IMR-90 (cell line): ENCODE measurements around the gene CCDC146. TPM values are rescaled to one million over a fixed set of nuclear protein-coding genes. Genes with fewer than 3 reads are reported as not detected.

Experiments
- ATAC-seq: fragments of 200-7000 bp; cut with Tn5 transposase; 2 replicates; pipeline ENCODE4 v1.9.1; 2020; ENCODE audit warnings: low read depth, mild to moderate bottlenecking, moderate library complexity
- BruUV-seq: library from RNA; stranded (reverse); fragments of 400-500 nt; replicated peaks from 2 replicates; lab custom pipeline; 2021; lab: Mats Ljungman, UMichigan
- CTCF ChIA-PET: fragments of 300-600 bp; formaldehyde crosslinking; extraction: SDS; loops from one replicate; lab custom pipeline; 2021; ENCODE audit warnings: antibody characterized with exemption; lab: Yijun Ruan, JAX
- POLR2A ChIA-PET: fragments of 300-600 bp; sonication (Branson Sonifier 250); formaldehyde crosslinking; loops from one replicate; lab custom pipeline; 2022; ENCODE audit warnings: antibody characterized with exemption; ENCODE audit not compliant: unreplicated experiment; lab: Charles Lee
- DNase-seq: peaks from one replicate; pipeline ENCODE4 v3.0.0; 2013
- H2AFZ ChIP-seq: replicated peaks from 2 replicates; pipeline ENCODE3; 2013; ENCODE audit warnings: low read length, mild to moderate bottlenecking; ENCODE audit not compliant: poor library complexity
- H2AK5ac ChIP-seq: 2 replicates; pipeline ENCODE4 v1.6.1; 2013; ENCODE audit warnings: low read depth, low read length, inconsistent platforms
- H2AK9ac ChIP-seq: replicated peaks from 2 replicates; pipeline ENCODE3; 2013; ENCODE audit warnings: mild to moderate bottlenecking, low read depth, low read length, moderate library complexity; ENCODE audit not compliant: poor library complexity
- H2BK120ac ChIP-seq: 2 replicates; pipeline ENCODE4 v1.6.1; 2013; ENCODE audit warnings: low read depth, low read length, inconsistent platforms
- H2BK15ac ChIP-seq: 3 replicates; pipeline ENCODE4 v1.6.1; 2013; ENCODE audit warnings: low read depth, low read length, inconsistent platforms
- H2BK20ac ChIP-seq: 2 replicates; pipeline ENCODE4 v1.6.1; 2013; ENCODE audit warnings: low read depth, mild to moderate bottlenecking, inconsistent platforms, low read length, moderate library complexity
- H2BK5ac ChIP-seq: 2 replicates; pipeline ENCODE4 v1.6.1; 2013; ENCODE audit warnings: mild to moderate bottlenecking, low read depth, low read length, inconsistent platforms; ENCODE audit not compliant: poor library complexity, severe bottlenecking
- H3K14ac ChIP-seq: replicated peaks from 2 replicates; pipeline ENCODE4 v1.6.1; 2013; ENCODE audit warnings: low read depth, low read length, inconsistent platforms
- H3K18ac ChIP-seq: 2 replicates; pipeline ENCODE4 v1.6.1; 2013; ENCODE audit warnings: low read depth, low read length, control low read depth
- H3K23ac ChIP-seq: 2 replicates; pipeline ENCODE4 v1.6.1; 2013; ENCODE audit warnings: low read depth, low read length, inconsistent platforms
- H3K27ac ChIP-seq: 2 replicates; pipeline ENCODE4 v1.5.1; 2013; ENCODE audit warnings: mild to moderate bottlenecking, control low read depth, low read length; ENCODE audit not compliant: insufficient read depth
- H3K27me3 ChIP-seq: 2 replicates; pipeline ENCODE4 v1.6.1; 2013; ENCODE audit warnings: low read length; ENCODE audit not compliant: control insufficient read depth, insufficient read depth
- H3K36me3 ChIP-seq: 2 replicates; pipeline ENCODE4 v1.6.1; 2013; ENCODE audit warnings: low read length, mixed read lengths; ENCODE audit not compliant: control insufficient read depth, insufficient read depth
- H3K4ac ChIP-seq: 2 replicates; pipeline ENCODE4 v1.6.1; 2013; ENCODE audit warnings: low read depth, low read length, inconsistent platforms
- H3K4me1 ChIP-seq: 2 replicates; pipeline ENCODE4 v1.6.1; 2013; ENCODE audit warnings: low read length, mixed read lengths; ENCODE audit not compliant: control insufficient read depth, insufficient read depth
- H3K4me2 ChIP-seq: 2 replicates; pipeline ENCODE4 v1.6.1; 2013; ENCODE audit warnings: low read depth, mild to moderate bottlenecking, control low read depth, low read length, moderate library complexity
- H3K4me3 ChIP-seq: 2 replicates; pipeline ENCODE4 v1.5.1; 2013; ENCODE audit warnings: low read depth, mild to moderate bottlenecking, control low read depth, low read length, moderate library complexity; ENCODE audit not compliant: insufficient read depth
- H3K56ac ChIP-seq: 2 replicates; pipeline ENCODE4 v1.6.1; 2013; ENCODE audit warnings: low read length, inconsistent platforms; ENCODE audit not compliant: insufficient read depth; ENCODE audit errors: extremely low read depth
- H3K79me1 ChIP-seq, 2 experiments: 2 replicates each; pipeline ENCODE4 v1.6.1; 2013; ENCODE audit warnings: low read length in 2 of 2, inconsistent platforms in 1 of 2, low read depth in 1 of 2
- H3K9ac ChIP-seq: 2 replicates; pipeline ENCODE4 v1.6.1; 2013; ENCODE audit warnings: low read depth, low read length, control low read depth
- H3K9me1 ChIP-seq: 2 replicates; pipeline ENCODE4 v1.6.1; 2013; ENCODE audit warnings: low read length, inconsistent platforms; ENCODE audit not compliant: insufficient read depth
- H3K9me3 ChIP-seq: 2 replicates; pipeline ENCODE4 v1.6.1; 2013; ENCODE audit warnings: low read length; ENCODE audit not compliant: control insufficient read depth, insufficient read depth
- H4K20me1 ChIP-seq: 2 replicates; pipeline ENCODE4 v1.6.1; 2013; ENCODE audit warnings: low read length, inconsistent platforms; ENCODE audit not compliant: insufficient read depth
- H4K5ac ChIP-seq: 2 replicates; pipeline ENCODE4 v1.6.1; 2013; ENCODE audit warnings: mild to moderate bottlenecking, low read depth, low read length, control low read depth
- H4K8ac ChIP-seq, 2 experiments: 2 replicates each; pipeline ENCODE4 v1.6.1; 2013; ENCODE audit warnings: low read depth in 2 of 2, low read length in 2 of 2, control low read depth in 1 of 2, inconsistent platforms in 1 of 2
- H4K91ac ChIP-seq: 2 replicates; pipeline ENCODE4 v1.6.1; 2013; ENCODE audit warnings: low read depth, low read length, inconsistent platforms; ENCODE audit not compliant: insufficient read depth
- BHLHE40 ChIP-seq: fragments of 150-350 bp; IDR thresholded peaks from 2 replicates; pipeline ENCODE4 v1.6.1; 2016; ENCODE audit warnings: mild to moderate bottlenecking, low read depth, low read length
- CTCF ChIP-seq: conservative IDR thresholded peaks from 2 replicates; pipeline ENCODE4 v1.5.1; 2012; ENCODE audit warnings: mild to moderate bottlenecking, low read depth, low read length, improper control_type of control experiment
- FOS ChIP-seq: fragments of 150-350 bp; IDR thresholded peaks from 2 replicates; pipeline ENCODE4 v1.6.1; 2016; ENCODE audit warnings: low read depth, low read length
- MAFK ChIP-seq: IDR thresholded peaks from 2 replicates; pipeline ENCODE4 v1.6.1; 2012; ENCODE audit warnings: low read depth, low read length, improper control_type of control experiment
- MXI1 ChIP-seq: IDR thresholded peaks from 2 replicates; pipeline ENCODE4 v1.6.1; 2012; ENCODE audit warnings: low read depth, mild to moderate bottlenecking, low read length, moderate library complexity, borderline replicate concordance
- RCOR1 ChIP-seq: IDR thresholded peaks from 2 replicates; pipeline ENCODE4 v1.6.1; 2012; ENCODE audit warnings: mild to moderate bottlenecking, low read length, improper control_type of control experiment; ENCODE audit not compliant: insufficient replicate concordance
- SMC3 ChIP-seq: fragments of 150-350 bp; IDR thresholded peaks from 2 replicates; pipeline ENCODE4 v1.6.1; 2016; ENCODE audit warnings: low read depth, mild to moderate bottlenecking, antibody characterized with exemption, low read length, moderate library complexity
- WGBS, 2 experiments: methylation state at CpG; one replicate each; pipeline versions ENCODE4 v1.1.5 to v1.1.7; 2013; ENCODE audit warnings: missing lambda C conversion rate in 2 of 2; ENCODE audit not compliant: insufficient read length in 1 of 2; ENCODE audit errors: extremely low coverage in 2 of 2; 5-methylcytosine and 5-hydroxymethylcytosine counted together
- dilution Hi-C: fragments of 300-500 bp; cut with HindIII; formaldehyde crosslinking; loops from one replicate; pipeline ENCODE4 v1.14.3; 2018; ENCODE audit warnings: low sequenced_read_pairs; ENCODE audit not compliant: unreplicated experiment
- in situ Hi-C: fragments of 300-500 bp; cut with MboI; formaldehyde crosslinking; loops from 3 replicates; pipeline ENCODE4 v1.14.3; 2019; ENCODE audit warnings: low sequenced_read_pairs, inconsistent platforms, mixed read lengths
- intact Hi-C: fragments of 100-400 bp; cut with micrococcal nuclease; formaldehyde crosslinking; loops from 2 replicates; pipeline ENCODE4 v1.10.0; 2022
- polyA plus RNA-seq, 3 experiments: library from polyadenylated mRNA; depleted of rRNA; stranded (reverse); fragments of >200 nt; gene quantifications; 2 replicates each; pipeline ENCODE4 v1.2.3, GENCODE V29; 2012; ENCODE audit warnings: low replicate concordance in 1 of 3
- total RNA-seq: library from RNA; depleted of rRNA; stranded (reverse); fragments of >200 nt; gene quantifications from 2 replicates; pipeline ENCODE4 v1.2.3, GENCODE V29; 2012

Gene CCDC146
- total and polyA plus RNA-seq, 2 of the 4 experiments (the other 2 are of a cell fraction): 0.54 to 1.7 TPM

DNA sequence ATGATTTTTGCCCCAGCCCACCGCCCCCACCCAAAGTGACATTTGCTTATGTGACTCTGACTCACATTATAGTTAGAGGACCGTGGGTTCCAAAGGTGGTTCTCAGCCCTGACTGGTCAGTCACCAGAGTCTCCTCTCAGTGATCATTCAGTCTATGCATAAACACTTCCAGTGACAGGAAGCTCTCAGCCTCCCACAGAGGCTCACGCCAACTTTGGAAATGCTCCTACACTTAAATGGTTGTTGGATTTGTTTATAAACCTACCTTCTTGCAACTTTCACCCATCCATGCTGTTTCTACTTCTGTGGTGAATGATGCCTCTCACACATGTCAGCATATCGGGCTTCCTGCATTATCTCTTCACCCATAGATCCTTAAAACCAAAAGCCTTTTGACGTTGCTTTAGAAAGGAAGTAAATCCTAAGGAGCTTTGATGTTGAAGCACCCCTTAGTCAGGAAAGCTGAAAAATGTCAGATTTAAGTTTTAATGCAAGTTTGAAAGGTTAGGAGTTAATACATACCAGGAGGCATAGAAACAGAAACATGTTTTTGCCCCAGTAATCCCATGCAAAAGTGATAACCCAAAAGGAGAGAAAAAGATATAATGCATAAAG, 123.7 kb downstream of the CCDC146 start:
- Histone ChIP-seq H3K27ac (peak overlapping the region; percentile 13), H3K56ac (peak overlapping the region; percentile 58; the same call in 1 of the 2 replicates), H3K4ac (peak overlapping the region; percentile 2), H2AK5ac (no peak overlapping the region), H3K23ac (peak overlapping the region; percentile 0; the same call in 1 of the 2 replicates), H3K4me2 (peak overlapping the region; percentile 54), H3K27me3 (no peaks in the 10 kb centered on the region), H2AK9ac (no peak overlapping the region), H3K79me1 (no peaks in the 10 kb centered on the region), H2BK120ac (peak overlapping the region; percentile 57), H2BK5ac (peak overlapping the region; percentile 66), H4K20me1 (no peaks in the 10 kb centered on the region), H3K4me1 (peaks cover 16% of the 10 kb centered on the region), H4K5ac (peak overlapping the region; percentile 73; the same call in 1 of the 2 replicates), H3K9me1 (peaks cover 11% of the 10 kb centered on the region), H3K14ac (peak overlapping the region; percentile 45), H3K36me3 (no peaks in the 10 kb centered on the region), H3K9me3 (no peaks in the 10 kb centered on the region), H2AFZ (peak overlapping the region; percentile 27), H2BK20ac (peak overlapping the region; percentile 73), H3K18ac (peak overlapping the region; percentile 92), H3K4me3 (peak overlapping the region; percentile 17; the same call in 1 of the 2 replicates), H2BK15ac (peak overlapping the region; percentile 20), H4K8ac (peak overlapping the region; percentile 15 to 65), H4K91ac (peak overlapping the region; percentile 33), H3K9ac (peak overlapping the region; percentile 31; the same call in 1 of the 2 replicates)
- ATAC-seq (peak; percentile 55), DNase-seq (no peak)
- CTCF ChIA-PET: interaction anchor here (1.3 to 2.1 kb wide), 3 partner anchors 12 to 86 kb away, joined by 3 to 19 read pairs (median 5); no protein-coding TSS in a partner anchor
- no TSS peak for BruUV-seq
- dilution Hi-C loops: no loop called here
- TF ChIP-seq BHLHE40: no peak
- TF ChIP-seq RCOR1: no peak
- no peak for TF ChIP-seq CTCF
- no peak for TF ChIP-seq MAFK
- TF ChIP-seq SMC3: no peak
- TF ChIP-seq MXI1: no peak
- TF ChIP-seq FOS: no peak
- in situ Hi-C loops: loop anchor here (5.0 to 10.0 kb wide), 2 partner anchors 81 to 121 kb away; partner anchors contain the start of gene CCDC146
- POLR2A ChIA-PET: no interaction called here
- intact Hi-C loops: no loop called here
- WGBS, 2 experiments: no CpG with 5 or more reads among the region's 5 CpGs
